H1 (cell line): Measurements from ENCODE around the gene PPIL3. TPM values are rescaled to one million over a fixed set of nuclear protein-coding genes. Genes with fewer than 3 reads are reported as not detected.

Experiments used
- CTCF ChIA-PET: fragments of 300-600 bp; sonication (Branson Sonifier 250); formaldehyde crosslinking; loops from one replicate; lab custom pipeline; 2021; ENCODE audit not compliant: partially characterized antibody; lab: Charles Lee
- POLR2A ChIA-PET: fragments of 300-600 bp; sonication (Branson Sonifier 250); formaldehyde crosslinking; loops from one replicate; lab custom pipeline; 2021; ENCODE audit warnings: inconsistent platforms; ENCODE audit not compliant: partially characterized antibody; lab: Charles Lee
- DNase-seq, 2 experiments: peaks; one replicate each; pipeline versions ENCODE4 v3.0.0 to v3.0.0-alpha.2; 2010 to 2022; ENCODE audit warnings: low spot score in 2 of 2, low read depth in 1 of 2, mixed read lengths in 1 of 2
- FAIRE-seq: peaks from 2 replicates; lab custom pipeline; 2011; peaks lifted over from hg19 to GRCh38; lab: Jason Lieb, UNC
- H2AFZ ChIP-seq: 2 replicates; pipeline ENCODE4 v1.8.1; 2012; ENCODE audit warnings: low read length, inconsistent platforms
- H2AK5ac ChIP-seq: 2 replicates; pipeline ENCODE4 v1.6.1; 2013; ENCODE audit warnings: low read depth, low read length
- H2BK120ac ChIP-seq: replicated peaks from 2 replicates; pipeline ENCODE3; 2013; ENCODE audit warnings: low read depth, low read length, inconsistent platforms
- H2BK12ac ChIP-seq: 2 replicates; pipeline ENCODE4 v1.6.1; 2013; ENCODE audit warnings: low read depth, low read length
- H2BK15ac ChIP-seq: 2 replicates; pipeline ENCODE4 v1.6.1; 2013; ENCODE audit warnings: low read length
- H2BK20ac ChIP-seq: 2 replicates; pipeline ENCODE4 v1.6.1; 2013; ENCODE audit warnings: low read length
- H2BK5ac ChIP-seq: 2 replicates; pipeline ENCODE4 v1.6.1; 2013; ENCODE audit warnings: low read depth, low read length
- H3K14ac ChIP-seq: 2 replicates; pipeline ENCODE4 v1.6.1; 2013; ENCODE audit warnings: inconsistent platforms; ENCODE audit not compliant: insufficient read length
- H3K18ac ChIP-seq: 2 replicates; pipeline ENCODE4 v1.6.1; 2013; ENCODE audit warnings: low read length; ENCODE audit errors: extremely low read depth
- H3K23ac ChIP-seq: 2 replicates; pipeline ENCODE4 v1.6.1; 2013; ENCODE audit warnings: inconsistent platforms; ENCODE audit not compliant: insufficient read length
- H3K23me2 ChIP-seq: 2 replicates; pipeline ENCODE4 v1.6.1; 2013; ENCODE audit warnings: low read depth, low read length
- H3K27ac ChIP-seq: 2 replicates; pipeline ENCODE4 v1.6.1; 2011; ENCODE audit warnings: low read depth, low read length, inconsistent platforms
- H3K27me3 ChIP-seq, 4 experiments: replicated peaks in 1 of 4; 1 replicate in 1 of 4; 2 replicates in 3 of 4; pipeline versions ENCODE4 v1.6.1 to v1.8.1; 2011 to 2013; ENCODE audit warnings: low read length in 3 of 4, mild to moderate bottlenecking in 3 of 4, inconsistent platforms in 2 of 4, mixed read lengths in 2 of 4, moderate library complexity in 1 of 4; ENCODE audit not compliant: control insufficient read depth in 3 of 4, insufficient read depth in 3 of 4; ENCODE audit errors: extremely low read depth in 1 of 4
- H3K36me3 ChIP-seq, 4 experiments: 2 replicates each; pipeline versions ENCODE4 v1.6.1 to v1.8.1; 2011 to 2013; ENCODE audit warnings: mild to moderate bottlenecking in 4 of 4, low read length in 3 of 4, moderate library complexity in 2 of 4, control low read depth in 1 of 4, inconsistent platforms in 1 of 4; ENCODE audit not compliant: insufficient read depth in 4 of 4, control insufficient read depth in 2 of 4
- H3K4ac ChIP-seq: replicated peaks from 2 replicates; pipeline ENCODE3; 2013; ENCODE audit warnings: low read length, low read depth, mixed read lengths, inconsistent platforms; ENCODE audit not compliant: insufficient read length
- H3K4me1 ChIP-seq, 4 experiments: replicated peaks in 1 of 4; 1 replicate in 1 of 4; 2 replicates in 3 of 4; pipeline versions ENCODE4 v1.6.1 to v1.8.1; 2011 to 2013; ENCODE audit warnings: low read length in 3 of 4, inconsistent platforms in 2 of 4, mixed read lengths in 1 of 4; ENCODE audit not compliant: insufficient read depth in 4 of 4, control insufficient read depth in 3 of 4
- H3K4me2 ChIP-seq, 2 experiments: 2 replicates each; pipeline versions ENCODE4 v1.6.1 to v1.8.1; 2011 to 2013; ENCODE audit warnings: low read depth in 2 of 2, low read length in 2 of 2, control low read depth in 1 of 2, inconsistent platforms in 1 of 2, mild to moderate bottlenecking in 1 of 2; ENCODE audit not compliant: insufficient read depth in 1 of 2
- H3K4me3 ChIP-seq, 4 experiments: fragments of 200-600, 300-600 bp in 1 of 4; sonication (generic), shearing (Covaris generic), sonication (Bioruptor Twin) in 1 of 4; 2 replicates each; pipeline versions ENCODE4 v1.5.1 to v1.8.1; 2011 to 2016; ENCODE audit warnings: low read length in 4 of 4, low read depth in 3 of 4, control low read depth in 2 of 4, inconsistent platforms in 2 of 4, mild to moderate bottlenecking in 2 of 4, mixed read lengths in 1 of 4, moderate library complexity in 1 of 4; ENCODE audit not compliant: insufficient read depth in 2 of 4; ENCODE audit errors: extremely low read depth in 1 of 4
- H3K56ac ChIP-seq: replicated peaks from 2 replicates; pipeline ENCODE3; 2013; ENCODE audit warnings: low read depth, mild to moderate bottlenecking, mixed read lengths, low read length, inconsistent platforms; ENCODE audit not compliant: insufficient read length
- H3K79me1 ChIP-seq: 2 replicates; pipeline ENCODE4 v1.6.1; 2013; ENCODE audit warnings: low read depth, low read length, control low read depth
- H3K79me2 ChIP-seq, 2 experiments: 2 replicates each; pipeline versions ENCODE4 v1.6.1 to v1.8.1; 2012 to 2013; ENCODE audit warnings: low read length in 2 of 2, mild to moderate bottlenecking in 2 of 2, inconsistent platforms in 1 of 2; ENCODE audit not compliant: insufficient read depth in 2 of 2, control insufficient read depth in 1 of 2
- H3K9ac ChIP-seq, 4 experiments: replicated peaks in 1 of 4; 1 replicate in 1 of 4; 2 replicates in 3 of 4; pipeline versions ENCODE4 v1.6.1 to v1.8.1; 2011 to 2013; ENCODE audit warnings: low read depth in 3 of 4, low read length in 3 of 4, control low read depth in 2 of 4, mild to moderate bottlenecking in 2 of 4, moderate library complexity in 2 of 4, inconsistent platforms in 1 of 4; ENCODE audit errors: extremely low read depth in 1 of 4
- H3K9me3 ChIP-seq, 2 experiments: 2 replicates each; pipeline versions ENCODE4 v1.6.1 to v1.8.1; 2012 to 2013; ENCODE audit warnings: mild to moderate bottlenecking in 2 of 2, moderate library complexity in 2 of 2, control low read depth in 1 of 2, inconsistent platforms in 1 of 2, low read depth in 1 of 2, low read length in 1 of 2, mixed read lengths in 1 of 2; ENCODE audit not compliant: insufficient read depth in 2 of 2
- H4K20me1 ChIP-seq, 2 experiments: replicated peaks in 1 of 2; 2 replicates each; pipeline versions ENCODE3 to v1.8.1; 2011 to 2013; ENCODE audit warnings: inconsistent platforms in 2 of 2, low read length in 2 of 2, mild to moderate bottlenecking in 1 of 2; ENCODE audit not compliant: insufficient read depth in 2 of 2, control insufficient read depth in 1 of 2
- H4K5ac ChIP-seq: 2 replicates; pipeline ENCODE4 v1.6.1; 2013; ENCODE audit warnings: low read length, low read depth, mixed read lengths, inconsistent platforms; ENCODE audit not compliant: insufficient read length
- H4K8ac ChIP-seq: 2 replicates; pipeline ENCODE4 v1.8.0; 2013; ENCODE audit warnings: mild to moderate bottlenecking, moderate library complexity, low read length, inconsistent platforms; ENCODE audit not compliant: insufficient read depth; ENCODE audit errors: extremely low read depth
- H4K91ac ChIP-seq: replicated peaks from 2 replicates; pipeline ENCODE3; 2013; ENCODE audit warnings: low read length, mixed read lengths, inconsistent platforms; ENCODE audit not compliant: insufficient read length
- BRCA1 ChIP-seq: IDR thresholded peaks from 2 replicates; pipeline ENCODE4 v1.6.1; 2012; ENCODE audit warnings: low read depth, low read length, improper control_type of control experiment
- CBX5 ChIP-seq: fragments of 300-800, 300-1000 bp; sonication (generic); IDR thresholded peaks from 2 replicates; pipeline ENCODE4 v1.7.1; 2016; ENCODE audit warnings: antibody characterized with exemption, low read length, low read depth
- FOSL1 ChIP-seq: IDR thresholded peaks from 2 replicates; pipeline ENCODE4 v1.6.1; 2011; ENCODE audit warnings: mild to moderate bottlenecking, low read depth, low read length, moderate library complexity; ENCODE audit not compliant: insufficient read depth
- GTF2F1 ChIP-seq: IDR thresholded peaks from 2 replicates; pipeline ENCODE4 v1.6.1; 2012; ENCODE audit warnings: low read depth, low read length, improper control_type of control experiment, borderline replicate concordance
- JUN ChIP-seq: IDR thresholded peaks from 2 replicates; pipeline ENCODE4 v1.6.1; 2011; ENCODE audit warnings: low read depth, mild to moderate bottlenecking, improper control_type of control experiment, low read length
- KDM1A ChIP-seq: fragments of 200-600, 300-600 bp; sonication (generic); IDR thresholded peaks from 2 replicates; pipeline ENCODE4 v1.7.1; 2016; ENCODE audit warnings: mild to moderate bottlenecking, low read length, borderline replicate concordance
- KDM4A ChIP-seq: IDR thresholded peaks from one replicate; pipeline ENCODE4 v1.7.1; 2012; ENCODE audit warnings: low read depth, mild to moderate bottlenecking, moderate library complexity, low read length, inconsistent platforms; ENCODE audit not compliant: severe bottlenecking
- NANOG ChIP-seq: IDR thresholded peaks from 2 replicates; pipeline ENCODE4 v1.6.1; 2011; ENCODE audit warnings: low read length, low read depth, mild to moderate bottlenecking, inconsistent platforms; ENCODE audit not compliant: insufficient read depth, poor library complexity, severe bottlenecking
- PHF8 ChIP-seq: fragments of 200-600 bp; sonication (generic); conservative IDR thresholded peaks from 2 replicates; pipeline ENCODE4 v1.7.1; 2012; ENCODE audit warnings: low read depth, mild to moderate bottlenecking, inconsistent platforms, low read length, moderate library complexity
- RFX5 ChIP-seq: IDR thresholded peaks from 2 replicates; pipeline ENCODE4 v1.6.1; 2011; ENCODE audit warnings: low read depth, low read length, improper control_type of control experiment, borderline replicate concordance
- SP2 ChIP-seq: IDR thresholded peaks from 2 replicates; pipeline ENCODE4 v1.6.1; 2012; ENCODE audit warnings: mild to moderate bottlenecking, low read length, inconsistent platforms
- WGBS, 2 experiments: shearing (Covaris generic) in 1 of 2; methylation state at CpG; one replicate each; pipeline versions ENCODE4 v1.1.6 to v1.1.7; 2013 to 2015; ENCODE audit warnings: low lambda C conversion rate in 2 of 2, mixed read lengths in 2 of 2, inconsistent platforms in 1 of 2, low coverage in 1 of 2, missing lambda C conversion rate in 1 of 2; ENCODE audit not compliant: insufficient replicate concordance in 2 of 2, insufficient coverage in 1 of 2, insufficient read length in 1 of 2; ENCODE audit errors: extremely low coverage in 1 of 2, missing lambda C conversion rate in 1 of 2; 5-methylcytosine and 5-hydroxymethylcytosine counted together
- polyA plus RNA-seq, 7 experiments: library from polyadenylated mRNA; depleted of rRNA in 3 of 7; stranded (reverse) in 5 of 7; unstranded in 2 of 7; fragments of >200 nt in 5 of 7; fragments of 200-250 nt in 2 of 7; gene quantifications; 1 replicate in 5 of 7; 2 replicates in 1 of 7; 4 replicates in 1 of 7; pipeline versions ENCODE4 v1.2.1 to v1.2.3, GENCODE V29; 2011 to 2013; ENCODE audit warnings: missing spikeins in 2 of 7, mixed read lengths in 2 of 7
- total RNA-seq: library from RNA; stranded (reverse); fragmentation: NEBNext Ultra II Directional; extraction: Animal tissue kit (Norgen Biotek cat#: 25700); gene quantifications from 2 replicates; pipeline ENCODE4 v1.2.1, GENCODE V29; 2021

Gene PPIL3
- total and polyA plus RNA-seq, 2 of the 8 experiments (the other 6 are each of a cell fraction or from before 2014, with no cell fraction given), result 30.4 to 48.7 TPM

DNA sequence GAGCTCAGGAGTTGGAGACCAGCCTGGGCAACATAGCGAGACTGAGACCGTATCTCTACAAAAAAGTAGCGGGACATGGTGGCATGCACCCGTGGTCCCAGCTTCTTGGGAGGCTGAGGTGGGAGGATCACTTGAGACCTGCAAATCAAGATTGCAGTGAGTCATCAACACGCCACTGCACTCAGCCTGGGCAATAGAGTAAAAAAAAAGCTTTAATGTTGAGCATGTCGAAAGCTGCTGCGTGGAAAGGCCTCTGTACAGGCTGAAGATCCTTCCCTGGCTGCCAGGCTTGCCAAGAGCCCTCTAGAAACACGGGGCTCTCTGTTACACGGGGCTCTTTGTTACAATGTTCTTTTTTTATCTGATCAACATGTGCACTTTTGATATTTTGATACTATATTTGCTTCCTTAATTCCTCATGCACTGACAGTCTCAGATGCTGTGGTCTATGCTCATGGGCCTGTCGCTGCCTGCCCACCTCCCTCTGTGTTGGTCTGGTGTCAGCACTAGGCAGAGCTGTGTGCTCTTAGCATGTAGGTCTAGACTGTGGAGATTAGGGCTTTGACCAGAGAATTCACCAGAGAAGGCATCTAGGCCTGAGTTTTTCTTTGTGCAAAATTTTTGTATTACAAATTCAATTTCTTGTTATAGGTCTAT is 43.1 kb downstream of the PPIL3 start:
- H3K14ac ChIP-seq, result no peak overlapping the region
- no peak overlapping the region for H3K56ac ChIP-seq
- no peak overlapping the region for H3K18ac ChIP-seq
- H4K5ac ChIP-seq, result no peak overlapping the region
- no peak overlapping the region for H3K23ac ChIP-seq
- no peak overlapping the region for H2BK20ac ChIP-seq
- POLR2A ChIA-PET, result interaction anchor here (1.1 to 2.4 kb wide), 5 partner anchors 13 to 19 kb away, joined by 3 to 7 read pairs (median 5); partner anchors contain the start of gene CLK1
- H3K27me3 ChIP-seq, result no peaks in the 10 kb centered on the region
- H2AK5ac ChIP-seq, result no peak overlapping the region
- CTCF ChIA-PET, result interaction anchor here (1.0 to 1.5 kb wide), 5 partner anchors 10 to 56 kb away, joined by 3 to 6 read pairs (median 4); no protein-coding TSS in a partner anchor
- no peak overlapping the region for H2BK5ac ChIP-seq
- DNase-seq (no peak), FAIRE-seq (no peak)
- H3K9ac ChIP-seq, result no peak overlapping the region
- H3K79me1 ChIP-seq, result no peaks in the 10 kb centered on the region
- H3K4me3 ChIP-seq, result no peak overlapping the region
- H2AFZ ChIP-seq, result no peak overlapping the region
- H2BK15ac ChIP-seq, result no peak overlapping the region
- H3K4ac ChIP-seq, result no peak overlapping the region
- no peaks in the 10 kb centered on the region for H4K20me1 ChIP-seq
- H3K9me3 ChIP-seq, result no peaks in the 10 kb centered on the region
- no peak overlapping the region for H3K4me2 ChIP-seq
- TF ChIP-seq JUN (no peak), SP2 (no peak), KDM4A (no peak), NANOG (no peak), FOSL1 (no peak), GTF2F1 (no peak), PHF8 (no peak), BRCA1 (no peak), KDM1A (no peak), RFX5 (no peak), CBX5 (no peak)
- H4K8ac ChIP-seq, result no peak overlapping the region
- no peak overlapping the region for H3K27ac ChIP-seq
- H3K23me2 ChIP-seq, result no peaks in the 10 kb centered on the region
- WGBS, 2 experiments, result 92% methylated on average over 10 of the region's 10 CpGs; no CpG with 5 or more reads in 1 of the 2 experiments
- H2BK120ac ChIP-seq, result no peak overlapping the region
- H4K91ac ChIP-seq, result no peak overlapping the region
- H3K79me2 ChIP-seq, result no peaks in the 10 kb centered on the region
- H3K4me1 ChIP-seq, result no peaks in the 10 kb centered on the region
- no peaks in the 10 kb centered on the region for H3K36me3 ChIP-seq
- no peak overlapping the region for H2BK12ac ChIP-seq
